WTC11 (cell line): ENCODE measurements around the gene KRTAP4-6. TPM values are rescaled to one million over a fixed set of nuclear protein-coding genes. Genes with fewer than 3 reads are reported as not detected.

ENCODE experiments used
- ATAC-seq: fragments of 200-7000 bp; cut with Tn5 transposase; 2 replicates; pipeline ENCODE4 v1.10.0; 2021; ENCODE audit warnings: mild to moderate bottlenecking, moderate library complexity
- CTCF ChIA-PET: fragments of 300-600 bp; sonication (Branson Sonifier 250); formaldehyde crosslinking; loops from one replicate; lab custom pipeline; 2021; ENCODE audit warnings: antibody characterized with exemption; lab: Charles Lee
- POLR2A ChIA-PET: fragments of 350-600 bp; sonication (Branson Sonifier 250); formaldehyde crosslinking; loops from one replicate; lab custom pipeline; 2021; ENCODE audit warnings: antibody characterized with exemption; lab: Charles Lee
- DNase-seq: peaks from one replicate; pipeline ENCODE4 v3.0.0; 2021; ENCODE audit warnings: low spot score
- H3K27ac Mint-ChIP-seq: 2 replicates; pipeline ENCODE4 v1.8.0; 2021; ENCODE audit warnings: mixed read lengths
- H3K27me3 Mint-ChIP-seq: 2 replicates; pipeline ENCODE4 v1.8.0; 2021; ENCODE audit warnings: low read depth, mild to moderate bottlenecking, moderate library complexity, mixed read lengths
- H3K36me3 Mint-ChIP-seq: 2 replicates; pipeline ENCODE4 v1.8.0; 2021; ENCODE audit warnings: mixed read lengths
- H3K4me1 Mint-ChIP-seq: 2 replicates; pipeline ENCODE4 v1.8.0; 2022; ENCODE audit warnings: mixed read lengths
- H3K4me3 Mint-ChIP-seq: 2 replicates; pipeline ENCODE4 v1.8.0; 2021; ENCODE audit warnings: mild to moderate bottlenecking, moderate library complexity, mixed read lengths
- H3K9me3 Mint-ChIP-seq: 2 replicates; pipeline ENCODE4 v1.8.0; 2021; ENCODE audit warnings: mixed read lengths
- AR ChIP-seq: fragments of 250-450 bp; sonication (Bioruptor Pico); IDR thresholded peaks from 2 replicates; pipeline ENCODE4 v1.9.0; 2021; ENCODE audit warnings: mild to moderate bottlenecking
- ATF3 ChIP-seq: sonication (generic); formaldehyde crosslinking; conservative IDR thresholded peaks from 2 replicates; pipeline ENCODE4 v1.8.1; 2022; ENCODE audit warnings: mild to moderate bottlenecking, missing genetic modification reagents
- ATF6 ChIP-seq: sonication (generic); formaldehyde crosslinking; IDR thresholded peaks from 2 replicates; pipeline ENCODE4 v1.8.1; 2023; ENCODE audit warnings: mild to moderate bottlenecking, missing genetic modification reagents
- CBFB ChIP-seq: sonication (generic); formaldehyde crosslinking; IDR thresholded peaks from 2 replicates; pipeline ENCODE4 v1.8.1; 2022; ENCODE audit warnings: mild to moderate bottlenecking, low read depth, missing genetic modification reagents
- GRHL2 ChIP-seq: fragments of 250-450 bp; sonication (Bioruptor Pico); IDR thresholded peaks from 2 replicates; pipeline ENCODE4 v1.8.0; 2022; ENCODE audit warnings: mild to moderate bottlenecking, moderate library complexity; ENCODE audit not compliant: insufficient replicate concordance, severe bottlenecking
- IRF2 ChIP-seq: sonication (generic); formaldehyde crosslinking; IDR thresholded peaks from 2 replicates; pipeline ENCODE4 v1.8.0; 2022; ENCODE audit warnings: low read depth, missing genetic modification reagents, borderline replicate concordance
- MAX ChIP-seq: sonication (generic); formaldehyde crosslinking; IDR thresholded peaks from 2 replicates; pipeline ENCODE4 v1.8.0; 2022; ENCODE audit warnings: mild to moderate bottlenecking, missing genetic modification reagents
- NFYB ChIP-seq: sonication (generic); formaldehyde crosslinking; conservative IDR thresholded peaks from 2 replicates; pipeline ENCODE4 v1.8.0; 2022; ENCODE audit warnings: low read depth, missing genetic modification reagents
- NR2C2 ChIP-seq: sonication (generic); formaldehyde crosslinking; IDR thresholded peaks from 2 replicates; pipeline ENCODE4 v1.8.0; 2022; ENCODE audit warnings: mild to moderate bottlenecking, missing genetic modification reagents
- NR3C1 ChIP-seq: sonication (generic); formaldehyde crosslinking; conservative IDR thresholded peaks from 2 replicates; pipeline ENCODE4 v1.8.1; 2023; ENCODE audit warnings: low read depth, mild to moderate bottlenecking, missing genetic modification reagents
- SMAD4 ChIP-seq: sonication (generic); formaldehyde crosslinking; IDR thresholded peaks from 2 replicates; pipeline ENCODE4 v1.8.0; 2022; ENCODE audit warnings: mild to moderate bottlenecking, missing genetic modification reagents
- STAT6 ChIP-seq: sonication (generic); formaldehyde crosslinking; conservative IDR thresholded peaks from 2 replicates; pipeline ENCODE4 v1.8.1; 2023; ENCODE audit warnings: mild to moderate bottlenecking, low read depth, missing genetic modification reagents, moderate library complexity
- TCF7 ChIP-seq: sonication (generic); formaldehyde crosslinking; IDR thresholded peaks from 2 replicates; pipeline ENCODE4 v1.8.0; 2022; ENCODE audit warnings: mild to moderate bottlenecking, low read depth, missing genetic modification reagents, moderate library complexity
- TP53 ChIP-seq: sonication (generic); formaldehyde crosslinking; IDR thresholded peaks from 2 replicates; pipeline ENCODE4 v1.8.1; 2023; ENCODE audit warnings: mild to moderate bottlenecking, missing genetic modification reagents
- ZBTB43 ChIP-seq: sonication (generic); formaldehyde crosslinking; IDR thresholded peaks from 2 replicates; pipeline ENCODE4 v1.8.1; 2023; ENCODE audit warnings: mild to moderate bottlenecking, missing genetic modification reagents
- ZNF232 ChIP-seq: sonication (generic); formaldehyde crosslinking; IDR thresholded peaks from 2 replicates; pipeline ENCODE4 v1.8.0; 2022; ENCODE audit warnings: mild to moderate bottlenecking, missing genetic modification reagents
- ZNF281 ChIP-seq: sonication (generic); formaldehyde crosslinking; IDR thresholded peaks from 2 replicates; pipeline ENCODE4 v1.8.0; 2023; ENCODE audit warnings: mild to moderate bottlenecking, missing genetic modification reagents
- ZNF416 ChIP-seq: fragments of 250-450 bp; sonication (Bioruptor Pico); IDR thresholded peaks from 2 replicates; pipeline ENCODE4 v1.9.0; 2021; ENCODE audit warnings: mild to moderate bottlenecking, inconsistent platforms
- ZNF423 ChIP-seq: fragments of 250-450 bp; sonication (Bioruptor Pico); IDR thresholded peaks from 2 replicates; pipeline ENCODE4 v2.1.2; 2022; ENCODE audit warnings: mild to moderate bottlenecking, moderate library complexity
- ZNF671 ChIP-seq: fragments of 250-450 bp; sonication (Bioruptor Pico); IDR thresholded peaks from 2 replicates; pipeline ENCODE4 v1.8.0; 2021; ENCODE audit warnings: mild to moderate bottlenecking
- ZSCAN18 ChIP-seq: fragments of 250-450 bp; sonication (Bioruptor Pico); IDR thresholded peaks from 2 replicates; pipeline ENCODE4 v2.1.2; 2022; ENCODE audit warnings: mild to moderate bottlenecking, moderate library complexity
- total RNA-seq: library from RNA; stranded (reverse); gene quantifications from 3 replicates; pipeline ENCODE4 v1.2.3, GENCODE V29; 2021

KRTAP4-6 gene
- total RNA-seq, 1 experiment from 2014 or later = not detected

GRCh38 chr17:41178843-41179616 lies 38.7 kb upstream of the KRTAP4-6 start:
- no peak overlapping the region for H3K4me3 Mint-ChIP-seq
- ATAC-seq (no peak), DNase-seq (no peak)
- no peaks in the 10 kb centered on the region for H3K9me3 Mint-ChIP-seq
- no peaks in the 10 kb centered on the region for H3K4me1 Mint-ChIP-seq
- no peaks in the 10 kb centered on the region for H3K36me3 Mint-ChIP-seq
- ChIA-PET CTCF (interaction anchor here (1.5 kb wide), 1 partner anchor 316 kb away, joined by 3 read pairs; no protein-coding TSS in a partner anchor), POLR2A (no interaction called here)
- no peak overlapping the region for H3K27ac Mint-ChIP-seq
- H3K27me3 Mint-ChIP-seq = no peaks in the 10 kb centered on the region; the same call in 1 of the 2 replicates
- TF ChIP-seq ZNF416 (CRISPR knock-in tag) (no peak), NR3C1 (CRISPR knock-in tag) (no peak), ZNF671 (no peak), MAX (CRISPR knock-in tag) (no peak), ZNF423 (CRISPR knock-in tag) (no peak), CBFB (CRISPR knock-in tag) (no peak), ATF6 (no peak), ATF3 (no peak), IRF2 (CRISPR knock-in tag) (no peak), ZSCAN18 (CRISPR knock-in tag) (no peak), STAT6 (no peak), ZBTB43 (no peak)

GRCh38 chr17:41178341-41178740 lies 38.0 kb upstream of the KRTAP4-6 start:
- Mint-ChIP-seq H3K9me3 (no peaks in the 10 kb centered on the region), H3K4me3 (no peak overlapping the region), H3K27ac (no peak overlapping the region)
- CTCF ChIA-PET = interaction anchor here (1.5 kb wide), 1 partner anchor 315 kb away, joined by 3 read pairs; no protein-coding TSS in a partner anchor
- no peak for TF ChIP-seq SMAD4 (CRISPR knock-in tag)
- no peak for TF ChIP-seq GRHL2
- TF ChIP-seq TCF7 (CRISPR knock-in tag) = no peak
- TF ChIP-seq NR2C2 (CRISPR knock-in tag) = no peak
- TF ChIP-seq TP53 = no peak
- TF ChIP-seq NR3C1 (CRISPR knock-in tag) = no peak
- TF ChIP-seq ZNF232 (CRISPR knock-in tag) = no peak
- no peak for TF ChIP-seq NFYB
- no peak for TF ChIP-seq AR
- TF ChIP-seq ZNF281 (CRISPR knock-in tag) = no peak
- TF ChIP-seq, all 79 proteins: peak for 0
- Mint-ChIP-seq H3K27me3 (no peaks in the 10 kb centered on the region; the same call in 1 of the 2 replicates), H3K4me1 (no peaks in the 10 kb centered on the region), H3K36me3 (no peaks in the 10 kb centered on the region)
- ATAC-seq (no peak), DNase-seq (no peak)
- POLR2A ChIA-PET = no interaction called here
